IMR-90 (cell line): ENCODE results near the gene RAPGEF1. TPM values are rescaled to one million over a fixed set of nuclear protein-coding genes. Genes with fewer than 3 reads are reported as not detected.

Experiments used
- ATAC-seq: fragments of 200-7000 bp; cut with Tn5 transposase; 2 replicates; pipeline ENCODE4 v1.9.1; 2020; ENCODE audit warnings: low read depth, mild to moderate bottlenecking, moderate library complexity
- BruUV-seq: library from RNA; stranded (reverse); fragments of 400-500 nt; replicated peaks from 2 replicates; lab custom pipeline; 2021; lab: Mats Ljungman, UMichigan
- CTCF ChIA-PET: fragments of 300-600 bp; formaldehyde crosslinking; extraction: SDS; loops from one replicate; lab custom pipeline; 2021; ENCODE audit warnings: antibody characterized with exemption; lab: Yijun Ruan, JAX
- POLR2A ChIA-PET: fragments of 300-600 bp; sonication (Branson Sonifier 250); formaldehyde crosslinking; loops from one replicate; lab custom pipeline; 2022; ENCODE audit warnings: antibody characterized with exemption; ENCODE audit not compliant: unreplicated experiment; lab: Charles Lee
- DNase-seq: peaks from one replicate; pipeline ENCODE4 v3.0.0; 2013
- H2AFZ ChIP-seq: replicated peaks from 2 replicates; pipeline ENCODE3; 2013; ENCODE audit warnings: low read length, mild to moderate bottlenecking; ENCODE audit not compliant: poor library complexity
- H2AK5ac ChIP-seq: 2 replicates; pipeline ENCODE4 v1.6.1; 2013; ENCODE audit warnings: low read depth, low read length, inconsistent platforms
- H2AK9ac ChIP-seq: replicated peaks from 2 replicates; pipeline ENCODE3; 2013; ENCODE audit warnings: mild to moderate bottlenecking, low read depth, low read length, moderate library complexity; ENCODE audit not compliant: poor library complexity
- H2BK120ac ChIP-seq: 2 replicates; pipeline ENCODE4 v1.6.1; 2013; ENCODE audit warnings: low read depth, low read length, inconsistent platforms
- H2BK15ac ChIP-seq: 3 replicates; pipeline ENCODE4 v1.6.1; 2013; ENCODE audit warnings: low read depth, low read length, inconsistent platforms
- H2BK20ac ChIP-seq: 2 replicates; pipeline ENCODE4 v1.6.1; 2013; ENCODE audit warnings: low read depth, mild to moderate bottlenecking, inconsistent platforms, low read length, moderate library complexity
- H2BK5ac ChIP-seq: 2 replicates; pipeline ENCODE4 v1.6.1; 2013; ENCODE audit warnings: mild to moderate bottlenecking, low read depth, low read length, inconsistent platforms; ENCODE audit not compliant: poor library complexity, severe bottlenecking
- H3K14ac ChIP-seq: replicated peaks from 2 replicates; pipeline ENCODE4 v1.6.1; 2013; ENCODE audit warnings: low read depth, low read length, inconsistent platforms
- H3K18ac ChIP-seq: 2 replicates; pipeline ENCODE4 v1.6.1; 2013; ENCODE audit warnings: low read depth, low read length, control low read depth
- H3K23ac ChIP-seq: 2 replicates; pipeline ENCODE4 v1.6.1; 2013; ENCODE audit warnings: low read depth, low read length, inconsistent platforms
- H3K27ac ChIP-seq: 2 replicates; pipeline ENCODE4 v1.5.1; 2013; ENCODE audit warnings: mild to moderate bottlenecking, control low read depth, low read length; ENCODE audit not compliant: insufficient read depth
- H3K27me3 ChIP-seq: 2 replicates; pipeline ENCODE4 v1.6.1; 2013; ENCODE audit warnings: low read length; ENCODE audit not compliant: control insufficient read depth, insufficient read depth
- H3K36me3 ChIP-seq: 2 replicates; pipeline ENCODE4 v1.6.1; 2013; ENCODE audit warnings: low read length, mixed read lengths; ENCODE audit not compliant: control insufficient read depth, insufficient read depth
- H3K4ac ChIP-seq: 2 replicates; pipeline ENCODE4 v1.6.1; 2013; ENCODE audit warnings: low read depth, low read length, inconsistent platforms
- H3K4me1 ChIP-seq: 2 replicates; pipeline ENCODE4 v1.6.1; 2013; ENCODE audit warnings: low read length, mixed read lengths; ENCODE audit not compliant: control insufficient read depth, insufficient read depth
- H3K4me2 ChIP-seq: 2 replicates; pipeline ENCODE4 v1.6.1; 2013; ENCODE audit warnings: low read depth, mild to moderate bottlenecking, control low read depth, low read length, moderate library complexity
- H3K4me3 ChIP-seq: 2 replicates; pipeline ENCODE4 v1.5.1; 2013; ENCODE audit warnings: low read depth, mild to moderate bottlenecking, control low read depth, low read length, moderate library complexity; ENCODE audit not compliant: insufficient read depth
- H3K56ac ChIP-seq: 2 replicates; pipeline ENCODE4 v1.6.1; 2013; ENCODE audit warnings: low read length, inconsistent platforms; ENCODE audit not compliant: insufficient read depth; ENCODE audit errors: extremely low read depth
- H3K79me1 ChIP-seq, 2 experiments: 2 replicates each; pipeline ENCODE4 v1.6.1; 2013; ENCODE audit warnings: low read length in 2 of 2, inconsistent platforms in 1 of 2, low read depth in 1 of 2
- H3K9ac ChIP-seq: 2 replicates; pipeline ENCODE4 v1.6.1; 2013; ENCODE audit warnings: low read depth, low read length, control low read depth
- H3K9me1 ChIP-seq: 2 replicates; pipeline ENCODE4 v1.6.1; 2013; ENCODE audit warnings: low read length, inconsistent platforms; ENCODE audit not compliant: insufficient read depth
- H3K9me3 ChIP-seq: 2 replicates; pipeline ENCODE4 v1.6.1; 2013; ENCODE audit warnings: low read length; ENCODE audit not compliant: control insufficient read depth, insufficient read depth
- H4K20me1 ChIP-seq: 2 replicates; pipeline ENCODE4 v1.6.1; 2013; ENCODE audit warnings: low read length, inconsistent platforms; ENCODE audit not compliant: insufficient read depth
- H4K5ac ChIP-seq: 2 replicates; pipeline ENCODE4 v1.6.1; 2013; ENCODE audit warnings: mild to moderate bottlenecking, low read depth, low read length, control low read depth
- H4K8ac ChIP-seq, 2 experiments: 2 replicates each; pipeline ENCODE4 v1.6.1; 2013; ENCODE audit warnings: low read depth in 2 of 2, low read length in 2 of 2, control low read depth in 1 of 2, inconsistent platforms in 1 of 2
- H4K91ac ChIP-seq: 2 replicates; pipeline ENCODE4 v1.6.1; 2013; ENCODE audit warnings: low read depth, low read length, inconsistent platforms; ENCODE audit not compliant: insufficient read depth
- BHLHE40 ChIP-seq: fragments of 150-350 bp; IDR thresholded peaks from 2 replicates; pipeline ENCODE4 v1.6.1; 2016; ENCODE audit warnings: mild to moderate bottlenecking, low read depth, low read length
- CEBPB ChIP-seq: IDR thresholded peaks from 2 replicates; pipeline ENCODE4 v1.6.1; 2012; ENCODE audit warnings: low read depth, low read length, improper control_type of control experiment
- CHD1 ChIP-seq: IDR thresholded peaks from 2 replicates; pipeline ENCODE4 v1.6.1; 2012; ENCODE audit warnings: low read depth, low read length, improper control_type of control experiment
- ELK1 ChIP-seq: fragments of 150-350 bp; IDR thresholded peaks from 2 replicates; pipeline ENCODE4 v1.6.1; 2016; ENCODE audit warnings: low read depth, mild to moderate bottlenecking, low read length, moderate library complexity, borderline replicate concordance
- FOS ChIP-seq: fragments of 150-350 bp; IDR thresholded peaks from 2 replicates; pipeline ENCODE4 v1.6.1; 2016; ENCODE audit warnings: low read depth, low read length
- MAFK ChIP-seq: IDR thresholded peaks from 2 replicates; pipeline ENCODE4 v1.6.1; 2012; ENCODE audit warnings: low read depth, low read length, improper control_type of control experiment
- MAZ ChIP-seq: IDR thresholded peaks from 2 replicates; pipeline ENCODE4 v1.6.1; 2012; ENCODE audit warnings: low read depth, mild to moderate bottlenecking, low read length, improper control_type of control experiment, moderate library complexity, borderline replicate concordance
- MXI1 ChIP-seq: IDR thresholded peaks from 2 replicates; pipeline ENCODE4 v1.6.1; 2012; ENCODE audit warnings: low read depth, mild to moderate bottlenecking, low read length, moderate library complexity, borderline replicate concordance
- NFE2L2 ChIP-seq: fragments of 150-350 bp; IDR thresholded peaks from 2 replicates; pipeline ENCODE4 v1.6.1; 2016; ENCODE audit warnings: low read depth, mild to moderate bottlenecking, low read length
- POLR2A ChIP-seq: IDR thresholded peaks from 2 replicates; pipeline ENCODE4 v1.6.1; 2012; ENCODE audit warnings: mild to moderate bottlenecking, low read depth, low read length
- RAD21 ChIP-seq: IDR thresholded peaks from 2 replicates; pipeline ENCODE4 v1.6.1; 2012; ENCODE audit warnings: low read length, improper control_type of control experiment
- RCOR1 ChIP-seq: IDR thresholded peaks from 2 replicates; pipeline ENCODE4 v1.6.1; 2012; ENCODE audit warnings: mild to moderate bottlenecking, low read length, improper control_type of control experiment; ENCODE audit not compliant: insufficient replicate concordance
- RFX5 ChIP-seq: IDR thresholded peaks from 2 replicates; pipeline ENCODE4 v1.8.0; 2012; ENCODE audit warnings: low read depth, mild to moderate bottlenecking, low read length, moderate library complexity
- SMC3 ChIP-seq: fragments of 150-350 bp; IDR thresholded peaks from 2 replicates; pipeline ENCODE4 v1.6.1; 2016; ENCODE audit warnings: low read depth, mild to moderate bottlenecking, antibody characterized with exemption, low read length, moderate library complexity
- WGBS, 2 experiments: methylation state at CpG; one replicate each; pipeline versions ENCODE4 v1.1.5 to v1.1.7; 2013; ENCODE audit warnings: missing lambda C conversion rate in 2 of 2; ENCODE audit not compliant: insufficient read length in 1 of 2; ENCODE audit errors: extremely low coverage in 2 of 2; 5-methylcytosine and 5-hydroxymethylcytosine counted together
- dilution Hi-C: fragments of 300-500 bp; cut with HindIII; formaldehyde crosslinking; loops from one replicate; pipeline ENCODE4 v1.14.3; 2018; ENCODE audit warnings: low sequenced_read_pairs; ENCODE audit not compliant: unreplicated experiment
- in situ Hi-C: fragments of 300-500 bp; cut with MboI; formaldehyde crosslinking; loops from 3 replicates; pipeline ENCODE4 v1.14.3; 2019; ENCODE audit warnings: low sequenced_read_pairs, inconsistent platforms, mixed read lengths
- intact Hi-C: fragments of 100-400 bp; cut with micrococcal nuclease; formaldehyde crosslinking; loops from 2 replicates; pipeline ENCODE4 v1.10.0; 2022
- polyA plus RNA-seq, 3 experiments: library from polyadenylated mRNA; depleted of rRNA; stranded (reverse); fragments of >200 nt; gene quantifications; 2 replicates each; pipeline ENCODE4 v1.2.3, GENCODE V29; 2012; ENCODE audit warnings: low replicate concordance in 1 of 3
- total RNA-seq: library from RNA; depleted of rRNA; stranded (reverse); fragments of >200 nt; gene quantifications from 2 replicates; pipeline ENCODE4 v1.2.3, GENCODE V29; 2012
- TF ChIP-seq, protein P1 (sequence below): fragments of 150-350 bp; IDR thresholded peaks from 2 replicates; pipeline ENCODE4 v1.6.1; 2017; ENCODE audit warnings: mild to moderate bottlenecking, antibody characterized with exemption, low read length, low read depth
- TF ChIP-seq, protein P2 (sequence below): conservative IDR thresholded peaks from 2 replicates; pipeline ENCODE4 v1.5.1; 2012; ENCODE audit warnings: mild to moderate bottlenecking, low read depth, low read length, improper control_type of control experiment

RAPGEF1 gene
- total and polyA plus RNA-seq, 2 of the 4 experiments (the other 2 are of a cell fraction), result 13.1 to 22.3 TPM

GRCh38 chr9:131666774-131667173 lies 73.1 kb downstream of the RAPGEF1 start:
- no peak overlapping the region for H3K4me3 ChIP-seq
- H2AK5ac ChIP-seq, result peak overlapping the region; percentile 29; the same call in 1 of the 2 replicates
- no peak overlapping the region for H3K27ac ChIP-seq
- no peaks in the 10 kb centered on the region for H3K36me3 ChIP-seq
- H2AFZ ChIP-seq, result no peak overlapping the region
- H3K9me3 ChIP-seq, result no peaks in the 10 kb centered on the region
- dilution Hi-C loops (no loop called here), in situ Hi-C loops (no loop called here), intact Hi-C loops (no loop called here)
- no peak overlapping the region for H3K18ac ChIP-seq
- H4K5ac ChIP-seq, result no peak overlapping the region
- no peak overlapping the region for H2BK120ac ChIP-seq
- H3K27me3 ChIP-seq, result no peaks in the 10 kb centered on the region
- no peak overlapping the region for H2AK9ac ChIP-seq
- H2BK20ac ChIP-seq, result no peak overlapping the region
- no peak overlapping the region for H3K4ac ChIP-seq
- no TSS peak for BruUV-seq
- H4K8ac ChIP-seq, result no peak overlapping the region
- no peak overlapping the region for H2BK5ac ChIP-seq
- peaks cover 35% of the 10 kb centered on the region for H3K9me1 ChIP-seq
- ATAC-seq, result no peak
- peaks cover 52% of the 10 kb centered on the region for H4K20me1 ChIP-seq
- H3K4me2 ChIP-seq, result no peak overlapping the region
- H3K4me1 ChIP-seq, result peaks cover 21% of the 10 kb centered on the region
- ChIA-PET CTCF (no interaction called here), POLR2A (no interaction called here)
- no peak overlapping the region for H3K23ac ChIP-seq
- TF ChIP-seq RCOR1 (no peak), RFX5 (no peak), SMC3 (no peak), RAD21 (no peak), BHLHE40 (no peak), POLR2A (no peak), ELK1 (no peak), FOS (no peak), CEBPB (no peak), NFE2L2 (no peak), MAFK (no peak), MXI1 (no peak), CHD1 (no peak), MAZ (no peak)
- TF ChIP-seq, protein P1, sequence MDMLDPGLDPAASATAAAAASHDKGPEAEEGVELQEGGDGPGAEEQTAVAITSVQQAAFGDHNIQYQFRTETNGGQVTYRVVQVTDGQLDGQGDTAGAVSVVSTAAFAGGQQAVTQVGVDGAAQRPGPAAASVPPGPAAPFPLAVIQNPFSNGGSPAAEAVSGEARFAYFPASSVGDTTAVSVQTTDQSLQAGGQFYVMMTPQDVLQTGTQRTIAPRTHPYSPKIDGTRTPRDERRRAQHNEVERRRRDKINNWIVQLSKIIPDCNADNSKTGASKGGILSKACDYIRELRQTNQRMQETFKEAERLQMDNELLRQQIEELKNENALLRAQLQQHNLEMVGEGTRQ, result no peak
- TF ChIP-seq, protein P2, sequence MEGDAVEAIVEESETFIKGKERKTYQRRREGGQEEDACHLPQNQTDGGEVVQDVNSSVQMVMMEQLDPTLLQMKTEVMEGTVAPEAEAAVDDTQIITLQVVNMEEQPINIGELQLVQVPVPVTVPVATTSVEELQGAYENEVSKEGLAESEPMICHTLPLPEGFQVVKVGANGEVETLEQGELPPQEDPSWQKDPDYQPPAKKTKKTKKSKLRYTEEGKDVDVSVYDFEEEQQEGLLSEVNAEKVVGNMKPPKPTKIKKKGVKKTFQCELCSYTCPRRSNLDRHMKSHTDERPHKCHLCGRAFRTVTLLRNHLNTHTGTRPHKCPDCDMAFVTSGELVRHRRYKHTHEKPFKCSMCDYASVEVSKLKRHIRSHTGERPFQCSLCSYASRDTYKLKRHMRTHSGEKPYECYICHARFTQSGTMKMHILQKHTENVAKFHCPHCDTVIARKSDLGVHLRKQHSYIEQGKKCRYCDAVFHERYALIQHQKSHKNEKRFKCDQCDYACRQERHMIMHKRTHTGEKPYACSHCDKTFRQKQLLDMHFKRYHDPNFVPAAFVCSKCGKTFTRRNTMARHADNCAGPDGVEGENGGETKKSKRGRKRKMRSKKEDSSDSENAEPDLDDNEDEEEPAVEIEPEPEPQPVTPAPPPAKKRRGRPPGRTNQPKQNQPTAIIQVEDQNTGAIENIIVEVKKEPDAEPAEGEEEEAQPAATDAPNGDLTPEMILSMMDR, result no peak
- 100% methylated on average over 3 of the region's 8 CpGs; no CpG with 5 or more reads in 1 of the 2 experiments for WGBS, 2 experiments
- DNase-seq, result no peak
- H2BK15ac ChIP-seq, result no peak overlapping the region; the same call in 2 of the 3 replicates
- H3K14ac ChIP-seq, result no peak overlapping the region
- H3K9ac ChIP-seq, result no peak overlapping the region
- no peak overlapping the region for H3K56ac ChIP-seq
- H3K79me1 ChIP-seq, result peaks cover 52 to 81% of the 10 kb centered on the region in 2 experiments
- H4K91ac ChIP-seq, result no peak overlapping the region
